ENCODE data around the gene RIMBP2.

RIMBP2 gene

DNA sequence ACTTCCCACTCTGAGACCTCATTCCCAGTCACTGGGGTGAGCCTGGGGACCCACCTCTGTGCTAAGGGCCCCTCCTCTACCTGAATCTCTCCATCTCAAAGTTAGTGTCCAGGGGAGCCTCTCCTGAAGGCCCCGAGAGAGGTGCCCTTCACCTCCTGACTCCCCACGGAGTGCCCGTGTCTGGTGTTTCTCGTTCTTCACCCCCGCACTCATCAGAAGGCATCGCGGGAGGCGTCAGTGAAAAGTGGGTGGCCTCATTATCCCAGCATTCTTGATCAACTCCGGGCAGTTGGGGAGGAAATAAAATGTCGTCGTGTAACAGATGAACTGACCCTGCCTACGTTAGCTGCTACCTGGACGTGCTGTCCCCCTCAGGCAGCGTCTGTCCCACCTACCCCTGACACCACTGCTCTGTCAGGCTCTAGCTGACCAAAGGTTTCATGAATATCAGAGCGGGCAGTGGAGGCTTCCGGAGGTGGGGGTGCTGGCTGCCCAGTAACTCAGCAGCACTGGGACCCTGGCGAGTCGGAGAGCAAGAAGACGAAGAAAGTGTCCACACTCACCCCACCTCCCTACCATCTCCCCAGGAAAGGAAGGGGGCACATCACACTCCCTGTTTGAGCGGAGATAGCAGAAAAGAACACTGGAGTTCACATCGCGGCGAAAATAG lies 275.6 kb downstream of the RIMBP2 start:
- DNase-seq (ENCODE audit: low spot score): no peak

DNA sequence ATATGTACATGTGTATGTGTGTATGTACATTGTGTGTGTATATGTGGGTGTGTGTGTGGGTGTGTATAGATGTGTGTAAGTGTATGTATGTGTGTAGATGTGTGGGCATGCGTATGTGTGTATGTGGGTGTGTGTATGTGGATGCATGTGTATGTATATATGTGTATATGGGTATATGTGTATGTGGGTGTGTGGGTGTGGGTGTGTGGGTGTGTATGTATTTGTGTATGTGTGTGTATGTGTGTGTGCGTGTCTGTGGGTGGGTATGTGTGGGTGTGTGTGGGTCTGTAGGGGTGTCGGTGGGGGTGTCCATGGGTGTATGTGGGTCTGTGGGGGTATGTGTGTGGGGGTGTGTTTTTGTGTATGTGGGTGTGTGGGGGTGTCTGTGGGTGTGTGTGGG lies 276.8 kb downstream of the RIMBP2 start:
- DNase-seq (ENCODE audit: low spot score): no peak

DNA sequence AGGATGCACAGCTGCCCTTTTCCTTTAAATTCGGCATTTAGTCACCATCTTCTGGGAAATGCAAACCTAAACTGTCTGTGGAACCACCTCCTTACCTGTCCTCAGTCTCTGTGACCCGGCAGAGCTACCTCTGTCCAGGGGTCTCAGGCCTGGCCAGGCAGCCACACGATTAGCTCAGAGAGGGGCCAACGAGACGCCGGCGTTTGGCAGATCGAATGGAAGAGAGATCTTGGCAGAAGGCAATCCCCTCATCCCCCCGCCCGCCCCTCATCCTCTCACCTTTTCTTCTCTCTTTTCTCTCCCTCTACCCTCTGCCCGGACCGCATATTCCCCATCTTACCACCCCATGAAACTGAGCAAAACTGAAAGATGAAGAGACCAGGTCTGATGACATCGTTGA lies 277.4 kb downstream of the RIMBP2 start:
- DNase-seq (ENCODE audit: low spot score): no peak

DNA sequence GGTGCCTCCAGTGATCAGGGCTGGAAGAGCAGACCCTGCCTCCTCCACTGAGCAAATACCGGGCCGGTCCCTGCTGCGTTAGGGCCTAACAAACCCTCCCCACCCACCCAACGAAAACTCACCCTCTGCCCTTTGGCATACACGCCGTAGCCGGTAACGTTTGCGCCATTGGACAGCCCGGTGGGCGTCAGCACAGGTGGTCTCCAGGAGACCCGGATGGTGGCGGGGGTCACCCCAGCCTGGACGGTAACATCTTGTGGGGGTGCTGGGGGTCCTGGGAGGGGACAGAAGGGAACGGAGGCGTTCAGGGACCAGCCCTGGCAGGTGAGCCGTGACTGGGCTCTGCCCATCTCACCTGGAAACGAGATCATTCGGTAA lies 277.9 kb downstream of the RIMBP2 start:
- DNase-seq (ENCODE audit: low spot score): no peak

DNA sequence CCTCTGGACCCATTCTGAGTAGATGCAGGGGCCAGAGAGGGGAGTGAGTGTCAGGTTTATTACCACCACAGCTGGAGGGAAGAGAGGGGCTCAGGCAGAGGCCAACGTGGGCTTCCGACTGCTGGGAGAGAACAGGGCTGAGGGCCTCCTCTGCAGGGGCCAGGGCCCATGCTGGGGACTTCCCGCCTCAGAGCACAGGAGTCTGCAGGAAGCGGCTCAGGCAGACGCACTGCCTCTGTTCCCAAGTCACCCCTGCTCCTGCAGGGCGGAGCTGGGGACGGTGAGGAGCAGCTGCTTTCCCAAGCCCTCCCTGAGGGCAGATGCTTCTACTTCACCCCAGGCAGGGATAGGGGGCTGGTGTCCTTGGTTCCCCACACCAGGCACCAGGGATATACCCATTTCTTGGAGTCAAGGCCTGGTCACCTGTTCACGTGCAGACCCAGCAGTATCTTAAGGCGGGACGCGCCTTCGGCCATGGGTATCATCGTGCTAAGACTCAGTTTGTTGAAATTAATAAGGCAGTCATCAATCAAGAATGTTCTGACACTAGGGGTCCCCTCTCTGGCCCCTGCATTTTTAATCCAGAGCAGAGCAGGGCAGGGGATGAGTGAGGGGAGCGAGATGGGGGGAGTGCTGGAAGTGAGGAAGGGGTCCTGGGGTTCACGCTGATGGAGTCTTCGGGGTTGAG lies 278.4 kb downstream of the RIMBP2 start:
- DNase-seq (ENCODE audit: low spot score): no peak

DNA sequence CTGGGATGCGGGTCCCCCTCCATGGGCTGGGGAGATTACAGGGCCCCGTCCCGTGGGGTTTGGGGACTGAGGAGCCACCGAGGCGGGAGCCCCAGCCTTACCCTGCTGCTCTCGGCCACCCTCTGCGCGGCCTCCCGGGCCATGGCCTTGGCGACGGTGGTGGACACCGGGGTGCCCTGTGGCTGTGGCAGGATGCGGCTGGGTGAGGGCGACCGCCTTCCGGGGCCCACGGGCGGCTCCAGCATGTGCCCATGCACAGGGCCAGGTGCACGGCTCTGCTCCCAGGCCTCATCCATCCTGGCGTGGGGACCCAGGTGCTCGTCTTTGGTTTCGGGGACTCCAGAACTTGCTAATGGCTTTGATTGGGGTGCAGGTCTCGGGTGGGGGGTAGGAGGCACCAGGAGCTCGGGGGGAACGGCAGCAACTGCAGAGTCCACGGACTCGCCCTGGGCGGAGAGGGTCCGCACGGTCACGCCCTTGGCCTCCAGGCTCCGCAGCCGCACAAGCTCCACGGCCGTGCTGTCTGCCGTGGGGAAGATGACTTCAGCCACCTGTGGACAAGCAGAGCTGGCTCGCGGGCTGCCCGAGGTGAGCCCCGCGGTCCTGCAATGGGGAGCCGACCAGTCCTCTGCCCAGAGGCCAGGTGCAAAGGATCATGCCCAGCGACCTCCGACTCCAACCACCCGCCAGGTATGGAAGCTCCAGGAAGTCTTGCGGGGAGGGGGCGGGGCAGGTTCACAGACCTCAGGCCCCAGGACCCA lies 279.2 kb downstream of the RIMBP2 start:
- DNase-seq (ENCODE audit: low spot score): no peak

DNA sequence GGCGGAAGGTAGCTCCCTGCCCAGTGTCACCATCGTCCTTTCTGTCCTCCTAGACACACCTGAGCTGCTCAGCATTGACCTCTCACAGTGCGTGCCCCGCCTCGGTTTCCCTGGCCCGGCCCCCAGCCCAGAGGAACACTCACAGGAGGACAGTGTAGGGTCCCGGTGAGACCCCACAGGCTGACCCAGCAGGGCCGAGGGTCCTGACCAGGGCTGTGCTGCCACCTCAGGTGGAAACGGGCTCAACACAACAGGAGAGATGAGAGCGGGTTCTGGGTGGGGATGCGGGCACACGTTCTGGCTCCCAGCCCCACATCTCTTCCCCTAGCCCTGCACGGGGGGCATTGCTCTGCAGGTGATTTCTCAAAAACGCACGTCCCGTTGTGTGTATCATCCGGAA lies 280.3 kb downstream of the RIMBP2 start:
- DNase-seq (ENCODE audit: low spot score): no peak

DNA sequence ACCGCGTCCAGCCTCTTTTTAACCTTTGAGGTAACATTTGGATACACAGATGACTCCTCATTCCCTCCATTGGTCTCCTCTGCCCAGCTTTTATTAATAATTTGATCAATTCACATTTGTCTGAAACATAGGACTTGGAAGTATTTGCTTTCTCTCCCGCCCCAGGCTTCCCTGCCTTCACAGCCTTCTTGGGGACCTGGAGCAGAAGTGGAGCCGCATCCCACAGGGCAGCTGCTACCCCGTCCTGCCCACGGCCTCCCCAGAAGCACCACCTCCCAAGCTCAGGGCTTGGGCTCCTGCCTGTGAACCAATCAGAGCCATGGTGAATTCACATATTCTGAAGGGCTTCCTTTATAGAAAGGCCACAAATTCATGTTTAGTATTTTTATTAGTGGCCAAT lies 280.8 kb downstream of the RIMBP2 start:
- DNase-seq (ENCODE audit: low spot score): no peak

DNA sequence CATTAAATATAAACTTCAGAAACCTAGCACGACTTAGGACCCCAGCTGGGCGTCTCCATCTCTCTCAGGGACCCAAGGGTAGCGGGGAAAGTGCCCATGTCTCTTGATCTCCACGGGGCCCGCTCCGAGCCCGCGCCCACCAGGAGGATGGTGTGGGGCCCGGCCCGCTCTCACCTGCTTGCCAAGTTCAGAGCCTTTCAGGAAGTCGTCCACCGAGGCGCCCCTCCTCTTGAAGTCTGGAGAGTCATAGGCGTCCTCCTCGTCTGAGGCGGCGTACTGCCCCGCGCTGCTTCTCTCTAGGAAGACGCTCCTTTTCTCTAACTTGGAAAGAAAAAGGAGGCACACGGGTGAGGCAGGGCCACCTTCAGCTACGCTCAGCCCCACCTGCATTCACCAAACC lies 281.5 kb downstream of the RIMBP2 start:
- no peak for DNase-seq (ENCODE audit: low spot score)

DNA sequence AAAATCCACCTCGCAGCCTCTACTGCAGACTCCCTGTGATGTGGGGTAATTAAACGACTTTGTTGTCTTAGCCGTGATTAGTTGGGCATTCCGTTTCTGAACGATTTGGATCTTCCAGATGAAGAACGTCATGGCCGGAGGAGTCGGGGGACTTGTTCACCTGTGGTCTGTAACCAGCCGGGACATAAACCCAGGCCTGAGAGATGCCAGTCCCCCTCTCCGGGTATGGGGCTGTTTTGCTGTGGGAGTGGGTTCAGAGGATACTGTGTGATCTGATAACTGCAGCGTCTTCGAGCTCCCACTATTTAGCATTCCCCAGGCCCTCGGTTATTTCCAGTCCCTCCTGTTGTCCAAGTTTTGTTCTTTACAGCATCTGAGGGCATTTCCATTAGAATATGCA lies 282.3 kb downstream of the RIMBP2 start:
- no peak for DNase-seq (ENCODE audit: low spot score)

DNA sequence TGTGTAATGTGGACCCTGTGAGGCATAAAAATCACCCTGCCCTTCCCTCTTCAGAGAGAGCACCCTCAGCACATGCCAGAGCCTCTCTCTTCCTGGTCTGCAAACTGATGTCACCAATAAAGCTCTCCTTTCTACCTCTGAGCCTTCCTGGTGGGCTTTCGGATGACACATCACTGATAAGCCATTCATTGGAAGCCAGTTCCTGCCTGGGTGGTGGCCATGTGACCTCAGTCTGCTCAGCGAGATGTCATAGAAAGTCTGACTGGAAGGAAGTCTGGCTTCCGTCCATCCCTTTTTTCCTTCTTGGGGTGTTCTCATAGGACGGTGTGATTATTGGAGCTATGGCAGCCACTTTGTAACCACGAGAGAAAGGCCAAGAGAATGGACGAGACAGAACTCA lies 282.7 kb downstream of the RIMBP2 start:
- DNase-seq (ENCODE audit: low spot score): no peak

DNA sequence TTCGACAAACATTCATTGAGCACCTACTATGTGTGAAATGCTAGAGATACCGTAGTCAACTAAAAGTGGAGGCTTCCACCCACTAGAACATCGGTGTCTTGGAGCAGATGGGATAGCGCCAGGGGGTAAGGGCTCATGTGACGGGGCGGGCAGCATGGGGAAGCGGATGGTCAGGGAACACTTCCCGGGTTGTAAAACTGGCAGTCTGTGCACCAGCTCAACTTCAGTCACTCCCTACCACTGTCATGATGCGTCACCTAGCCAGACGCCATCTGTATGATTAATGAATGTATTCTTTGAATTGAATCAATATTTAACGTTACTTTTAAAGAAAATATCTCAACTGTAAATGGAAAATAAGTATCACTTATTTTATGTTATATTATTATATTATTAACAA lies 284.9 kb downstream of the RIMBP2 start:
- DNase-seq (ENCODE audit: low spot score): no peak

DNA sequence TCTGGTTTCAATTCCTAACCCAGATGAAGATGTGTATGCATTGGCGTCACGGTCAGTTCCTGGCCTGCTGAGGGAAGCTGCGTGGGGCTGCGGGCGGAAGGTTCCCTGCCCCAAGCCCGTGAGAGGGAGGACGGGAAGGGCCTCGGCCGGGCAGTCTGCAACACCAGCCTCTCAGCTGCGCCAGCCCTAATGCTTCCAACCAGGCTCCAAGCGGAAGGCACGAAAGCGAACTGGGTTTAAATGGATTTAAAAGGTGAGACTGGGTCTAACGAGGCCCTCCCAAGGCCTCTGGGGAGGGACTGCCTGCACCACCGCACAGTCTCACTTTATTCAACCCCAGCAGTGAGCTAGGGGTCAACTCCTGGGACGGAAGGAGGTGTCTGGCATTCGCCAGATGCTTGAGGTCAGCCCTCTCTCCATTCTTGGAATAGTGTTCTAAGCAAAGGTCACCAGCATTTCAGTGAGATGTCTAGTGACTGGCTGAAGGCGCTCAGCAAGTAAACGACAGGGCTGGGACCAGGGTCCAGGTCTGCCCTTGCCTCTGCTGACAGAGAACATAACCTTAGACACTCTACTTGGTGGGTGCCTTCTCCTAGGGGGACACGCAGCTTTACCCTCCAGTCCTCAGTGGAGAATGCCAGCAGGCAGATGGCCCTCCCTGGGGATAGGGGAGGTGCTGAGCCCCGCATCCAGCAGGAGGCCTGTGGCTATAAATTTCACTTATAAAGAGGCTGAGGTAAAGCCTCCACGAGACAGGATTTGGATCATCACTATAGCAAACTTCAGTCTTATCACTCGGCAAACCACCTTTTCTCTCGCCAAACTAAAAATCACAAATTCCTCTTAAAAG lies 286.2 kb downstream of the RIMBP2 start:
- DNase-seq (ENCODE audit: low spot score): no peak

DNA sequence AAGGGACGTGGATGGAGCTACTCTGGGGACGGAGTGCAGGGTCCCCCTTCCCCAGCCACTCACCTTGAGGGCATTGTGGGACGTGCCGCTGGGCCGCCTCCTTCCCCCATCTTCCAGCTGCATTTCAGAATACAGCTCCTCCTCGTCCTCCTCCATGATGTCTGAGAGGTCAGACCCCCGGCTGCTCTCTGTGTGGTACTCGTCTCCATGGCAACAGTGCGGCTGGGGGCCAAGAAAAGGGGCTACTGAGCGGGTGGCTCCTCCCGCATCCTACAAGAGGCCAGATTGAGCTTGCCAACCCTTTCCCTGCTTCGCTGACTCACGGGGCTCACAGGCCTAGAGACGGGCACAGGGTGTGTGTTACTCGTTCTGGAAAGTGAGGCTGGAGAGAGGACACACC lies 288.0 kb downstream of the RIMBP2 start:
- DNase-seq (ENCODE audit: low spot score): no peak

DNA sequence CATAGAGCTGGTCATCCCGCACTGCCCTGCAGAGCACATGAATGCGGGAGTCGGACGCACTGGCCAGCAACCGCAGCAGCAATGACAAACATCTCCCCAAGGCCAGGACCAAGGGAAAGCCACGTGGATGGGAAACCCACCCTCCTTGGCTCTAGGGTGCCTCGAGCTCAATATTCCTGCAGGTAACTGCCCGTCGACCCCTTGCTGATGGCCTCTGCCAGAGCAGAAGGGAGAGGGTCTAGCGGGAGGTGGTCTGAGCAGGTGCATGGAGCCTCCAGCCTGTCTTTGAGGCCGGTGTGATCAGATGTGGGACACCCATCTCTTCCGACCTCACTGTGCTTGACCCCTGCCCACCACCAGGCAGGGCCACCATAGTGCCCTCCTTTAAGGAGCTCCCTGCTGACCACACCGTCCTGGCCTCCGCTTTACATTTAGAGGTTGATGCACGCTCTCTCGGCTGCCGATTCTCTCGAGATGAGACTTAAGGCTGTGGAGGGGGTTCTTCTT lies 288.7 kb downstream of the RIMBP2 start:
- DNase-seq (ENCODE audit: low spot score): no peak

DNA sequence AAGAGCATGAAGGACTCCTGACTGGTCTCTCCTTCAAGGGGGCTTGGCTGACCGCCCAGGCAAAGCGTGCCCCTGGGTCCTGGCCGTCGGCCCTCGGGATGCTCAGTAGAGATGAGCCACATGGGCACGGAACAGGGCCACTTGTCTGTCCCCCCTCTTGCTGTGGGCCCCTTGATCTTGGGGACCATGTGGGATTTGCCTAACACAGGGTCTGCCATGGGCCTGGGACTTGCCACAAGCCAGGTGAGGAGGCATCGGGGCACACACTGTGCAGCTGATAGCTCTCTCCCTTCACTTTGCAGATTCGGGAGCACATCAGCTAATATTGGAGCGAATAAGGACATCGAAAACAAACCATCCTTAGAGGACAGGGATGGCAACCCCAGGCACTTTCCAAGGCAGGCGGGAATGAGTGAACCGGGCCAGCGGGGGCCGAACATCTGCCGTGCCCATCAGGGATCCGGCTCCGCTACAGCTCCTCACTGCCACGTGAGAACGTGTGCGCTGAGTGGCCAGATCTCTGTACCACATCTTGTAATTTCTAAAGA lies 290.3 kb downstream of the RIMBP2 start:
- DNase-seq (ENCODE audit: low spot score): no peak

DNA sequence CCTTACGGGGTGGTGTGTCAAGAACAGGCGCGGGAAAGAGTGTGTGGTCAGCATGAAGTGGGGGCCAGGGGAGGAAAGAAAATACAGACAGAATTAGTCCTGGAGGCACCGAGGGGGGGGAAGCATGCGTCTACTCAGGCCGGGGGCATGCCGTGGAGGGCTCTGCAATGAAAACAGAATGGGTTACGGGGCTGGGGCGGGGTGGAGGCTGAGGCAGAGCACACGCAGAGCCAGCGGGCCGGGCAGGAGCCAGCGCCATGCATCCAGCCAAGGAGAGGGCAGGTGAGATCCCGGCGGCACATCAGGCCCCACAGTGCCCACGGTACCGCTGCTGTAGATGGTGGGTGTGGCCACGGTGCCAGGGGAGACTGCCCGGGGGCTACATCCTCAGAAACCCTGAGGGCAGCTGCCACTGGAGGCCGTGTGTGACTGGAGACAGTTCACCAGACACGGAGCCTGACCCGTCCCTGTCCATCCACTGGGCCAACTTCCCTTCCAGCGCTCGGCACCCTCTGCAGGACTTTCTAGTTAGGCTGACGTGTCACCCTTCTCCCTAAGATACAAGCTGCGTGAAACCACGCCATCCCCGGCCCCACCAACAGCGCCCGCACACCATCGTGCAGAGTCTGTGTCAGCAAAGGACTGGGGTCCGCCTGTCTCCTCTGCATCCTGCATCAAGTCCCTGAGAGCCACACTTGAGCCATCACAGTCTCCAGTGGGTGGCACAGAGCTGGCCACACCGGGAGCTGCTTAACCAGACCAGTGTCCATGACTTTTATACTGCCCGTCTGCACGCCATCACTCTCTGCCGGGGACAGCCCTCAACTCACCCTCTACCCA lies 291.0 kb downstream of the RIMBP2 start:
- no peak for DNase-seq (ENCODE audit: low spot score)

DNA sequence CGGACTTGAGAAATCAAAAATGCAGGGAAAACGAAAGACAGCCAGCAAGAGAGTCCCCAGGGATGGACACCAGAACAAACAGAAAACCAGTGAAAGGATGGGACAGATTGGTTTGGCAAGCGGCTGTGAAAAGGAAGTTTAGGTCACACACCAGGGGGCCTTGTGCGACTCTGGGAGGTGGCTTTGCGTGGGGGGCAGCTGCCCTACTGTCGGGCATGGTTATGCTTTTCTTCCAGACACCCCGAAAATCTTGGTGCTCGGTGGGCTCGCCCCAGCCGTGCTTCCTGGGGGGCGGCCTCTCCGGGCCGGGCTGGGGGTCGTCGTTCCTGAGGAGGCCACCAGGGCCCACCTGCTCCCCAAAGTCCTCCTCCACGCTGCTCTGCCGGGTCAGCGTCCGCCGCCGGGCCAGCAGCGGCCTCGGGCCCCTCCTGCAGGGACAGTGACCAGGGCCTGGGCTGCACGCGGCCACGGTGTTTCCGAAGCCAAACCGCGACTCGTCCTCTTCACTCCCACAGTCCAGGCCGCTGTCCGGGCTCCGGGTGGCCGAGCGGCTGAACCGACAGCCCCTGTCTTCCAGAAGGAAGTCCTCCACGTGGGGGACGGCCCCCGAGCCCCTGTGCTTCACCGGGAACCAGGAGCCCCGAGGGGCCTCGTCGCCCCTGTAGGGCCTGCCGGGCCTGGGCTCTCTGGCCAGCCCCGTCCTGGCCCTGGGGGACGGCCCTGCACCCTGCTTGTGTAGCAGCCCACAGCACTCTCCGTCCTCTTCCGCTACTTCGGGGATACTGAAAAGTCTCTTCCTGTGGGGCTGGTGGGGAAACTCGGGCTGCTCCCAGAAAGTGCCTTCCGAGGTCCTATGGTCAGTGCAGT lies 291.9 kb downstream of the RIMBP2 start:
- no peak for DNase-seq (ENCODE audit: low spot score)

DNA sequence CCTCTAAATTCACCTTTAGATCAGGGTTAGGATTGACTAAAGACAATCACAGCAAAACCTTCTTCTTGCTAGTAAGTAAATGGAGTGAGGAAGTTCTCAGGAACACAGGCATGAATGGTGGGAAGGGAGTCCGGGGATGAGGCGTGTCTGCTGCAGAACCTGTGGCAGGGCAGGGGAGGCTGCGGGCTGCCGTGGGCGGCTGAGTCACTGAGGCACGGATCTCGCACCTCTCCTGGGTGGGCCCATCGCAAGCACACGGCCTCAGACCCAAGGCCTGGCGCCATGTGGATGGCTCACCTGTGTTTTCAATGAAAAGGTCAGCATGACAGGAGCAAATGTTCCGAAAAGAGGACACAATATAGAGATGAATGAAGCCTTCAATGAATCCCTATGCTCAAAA lies 293.0 kb downstream of the RIMBP2 start:
- DNase-seq (ENCODE audit: low spot score): no peak

DNA sequence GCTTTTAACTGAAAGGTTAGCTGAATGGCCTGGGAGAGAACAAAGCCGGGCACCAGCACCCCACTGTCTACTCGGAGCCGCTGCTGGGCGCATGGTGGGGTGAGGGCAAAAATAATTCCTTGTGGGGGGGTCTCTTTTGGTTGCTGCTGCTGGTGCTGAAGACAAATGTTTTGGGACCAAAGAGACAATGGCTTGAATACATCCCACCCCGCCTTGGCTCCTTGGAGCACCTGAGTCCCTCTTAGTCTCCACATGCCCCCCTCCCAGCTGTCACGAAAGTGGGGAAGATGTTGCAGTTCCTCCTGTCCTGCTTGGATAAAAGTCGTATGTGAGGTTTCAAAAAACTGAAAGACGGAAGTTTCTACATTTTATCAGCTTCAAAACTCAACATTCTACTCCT lies 293.4 kb downstream of the RIMBP2 start:
- no peak for DNase-seq (ENCODE audit: low spot score)

Measured in AG08395 (cell line).